ENCODE results near the gene RHPN2.

The RHPN2 gene

DNA sequence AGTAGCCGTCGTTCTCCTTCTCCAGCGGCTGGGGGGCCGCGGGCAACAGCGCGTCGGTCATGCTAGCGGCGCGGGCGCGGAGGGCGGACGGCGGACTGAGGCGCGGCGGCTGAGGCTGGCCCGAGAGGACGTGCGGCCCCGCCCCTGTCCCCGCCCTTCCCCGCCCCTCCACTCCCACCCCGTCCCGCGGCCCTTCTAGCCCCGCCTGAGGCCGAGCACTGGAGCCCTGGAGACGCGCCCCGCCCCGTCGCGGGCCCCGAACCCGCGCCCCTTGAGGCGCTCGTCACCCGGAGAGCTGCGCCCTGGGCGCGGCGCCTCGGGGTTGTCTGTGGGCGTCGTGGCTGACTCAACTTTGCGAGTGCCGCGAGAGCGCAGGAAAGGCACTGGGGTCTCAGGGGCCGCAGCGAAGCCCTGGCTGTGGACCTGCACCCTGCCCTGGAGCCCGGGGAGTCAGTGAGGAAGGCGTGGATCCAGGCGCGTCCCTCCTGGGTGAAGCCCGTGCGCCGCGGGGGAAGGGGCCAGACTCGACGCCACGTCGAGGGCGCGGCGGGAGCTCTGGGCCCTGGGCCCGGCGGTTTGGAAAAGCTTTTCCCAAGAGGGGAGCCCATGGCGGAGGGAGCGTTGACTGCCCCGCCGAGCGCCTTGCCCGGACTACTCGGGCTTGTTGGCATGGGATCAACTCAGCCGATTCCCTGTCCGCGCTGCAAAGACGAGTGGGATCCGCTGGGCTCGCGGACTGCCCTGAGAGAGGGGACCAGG is at the start of gene RHPN2:
TSS of gene RHPN2 (minus strand) at position 97 of the 759 bp plus-strand sequence. CDS start at position 61, 36 bp downstream.
- DNase-seq, result peak; percentile 71

- DNase-seq, result no peak
Observed at GRCh38 chr19:33114312-33114711, 49.6 kb upstream of the RHPN2 start.

DNA sequence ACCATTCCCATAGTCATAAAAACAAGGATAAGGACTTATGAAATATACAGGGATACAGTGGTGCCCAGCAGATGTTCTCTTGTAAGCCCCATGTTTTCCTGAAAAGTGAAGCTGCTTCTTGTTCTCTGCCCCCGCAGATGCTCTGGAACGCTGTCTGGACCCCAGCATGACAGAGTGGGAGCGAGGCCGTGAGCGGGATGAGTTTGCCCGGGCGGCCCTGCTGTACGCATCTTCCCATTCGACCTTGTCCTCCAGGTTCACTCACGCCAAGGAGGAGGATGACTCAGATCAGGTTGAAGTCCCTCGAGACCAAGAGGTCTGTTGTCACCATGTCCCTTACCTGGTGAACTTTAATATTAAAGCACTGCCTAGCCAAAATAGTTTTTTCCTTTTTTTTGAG is 46.9 kb upstream of the RHPN2 start:
- no peak for DNase-seq

DNA sequence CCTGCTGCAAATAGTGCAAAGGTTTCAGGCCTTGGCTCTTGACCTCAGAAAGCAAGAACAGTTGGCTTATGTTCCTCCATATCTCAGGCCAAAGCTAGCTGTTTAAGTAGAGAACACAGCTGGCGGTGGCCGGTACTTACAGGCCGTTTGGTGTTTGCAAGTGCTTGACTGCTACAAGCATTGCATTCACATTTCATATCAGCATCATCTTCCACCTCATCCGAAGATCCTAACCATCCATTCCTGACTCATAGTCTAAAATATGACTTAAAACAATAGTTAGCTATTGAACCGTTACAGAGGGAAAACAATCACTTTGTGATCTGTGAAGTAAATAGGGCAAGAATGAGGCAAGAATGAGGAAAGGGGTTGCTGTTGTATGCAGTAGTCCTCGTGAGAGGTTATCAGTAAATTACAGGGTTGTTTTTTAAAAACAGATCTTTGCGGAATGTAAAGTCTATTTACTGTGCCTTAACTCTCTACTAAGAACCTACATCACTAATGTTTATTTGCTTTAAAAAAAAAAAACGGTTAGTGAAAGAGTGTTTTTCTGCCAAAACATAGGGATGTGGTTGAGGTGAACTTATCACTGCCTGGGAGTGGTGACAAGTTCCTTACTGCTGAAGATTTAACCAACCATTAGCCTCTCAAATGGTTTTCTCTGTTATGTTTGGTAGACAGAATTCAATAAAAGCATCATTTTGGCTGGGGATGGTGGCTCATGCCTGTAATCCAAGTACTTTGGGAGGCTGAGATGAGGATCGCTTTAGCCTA is 45.6 kb upstream of the RHPN2 start:
- no peak for DNase-seq

DNA sequence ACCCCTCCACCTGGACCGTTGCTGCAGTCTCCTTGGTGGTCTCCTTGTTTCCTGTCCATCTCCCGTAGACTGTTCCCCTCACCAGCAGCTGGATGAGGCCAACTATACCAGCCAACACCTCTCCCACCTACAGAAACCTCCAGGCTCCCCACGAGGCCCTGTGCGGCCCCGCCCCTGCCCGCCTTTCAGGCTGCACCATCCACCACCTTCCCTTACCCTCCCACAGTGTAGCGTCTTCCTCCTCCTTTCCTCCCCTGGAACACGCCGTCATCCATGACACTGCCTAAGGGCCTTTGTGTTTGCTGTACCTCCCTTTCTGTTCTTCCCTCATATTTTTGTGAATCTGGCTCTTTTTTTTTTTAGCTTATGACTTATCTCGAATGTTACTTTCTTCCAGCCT is 43.5 kb upstream of the RHPN2 start:
- DNase-seq, result no peak

DNA sequence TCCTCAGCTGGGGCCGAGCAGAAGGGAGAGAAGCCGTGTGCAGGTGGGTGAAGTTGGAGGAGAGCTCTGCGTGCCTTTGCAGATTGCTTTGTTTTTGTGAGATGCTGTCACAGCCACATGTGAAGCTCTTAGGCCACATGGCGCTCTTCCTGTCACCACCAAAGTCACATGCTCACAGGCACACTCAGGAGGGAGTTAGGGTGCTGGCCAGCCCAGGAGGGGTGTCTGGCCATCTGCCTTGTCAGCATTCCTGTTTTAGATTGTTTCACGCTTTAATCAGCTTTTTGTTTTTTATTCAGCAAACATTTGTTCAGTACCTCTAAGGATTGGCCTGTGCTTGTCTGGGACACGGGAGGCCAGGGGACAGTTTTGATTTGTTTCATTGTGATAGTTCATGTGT is 38.2 kb upstream of the RHPN2 start:
- no peak for DNase-seq

DNA sequence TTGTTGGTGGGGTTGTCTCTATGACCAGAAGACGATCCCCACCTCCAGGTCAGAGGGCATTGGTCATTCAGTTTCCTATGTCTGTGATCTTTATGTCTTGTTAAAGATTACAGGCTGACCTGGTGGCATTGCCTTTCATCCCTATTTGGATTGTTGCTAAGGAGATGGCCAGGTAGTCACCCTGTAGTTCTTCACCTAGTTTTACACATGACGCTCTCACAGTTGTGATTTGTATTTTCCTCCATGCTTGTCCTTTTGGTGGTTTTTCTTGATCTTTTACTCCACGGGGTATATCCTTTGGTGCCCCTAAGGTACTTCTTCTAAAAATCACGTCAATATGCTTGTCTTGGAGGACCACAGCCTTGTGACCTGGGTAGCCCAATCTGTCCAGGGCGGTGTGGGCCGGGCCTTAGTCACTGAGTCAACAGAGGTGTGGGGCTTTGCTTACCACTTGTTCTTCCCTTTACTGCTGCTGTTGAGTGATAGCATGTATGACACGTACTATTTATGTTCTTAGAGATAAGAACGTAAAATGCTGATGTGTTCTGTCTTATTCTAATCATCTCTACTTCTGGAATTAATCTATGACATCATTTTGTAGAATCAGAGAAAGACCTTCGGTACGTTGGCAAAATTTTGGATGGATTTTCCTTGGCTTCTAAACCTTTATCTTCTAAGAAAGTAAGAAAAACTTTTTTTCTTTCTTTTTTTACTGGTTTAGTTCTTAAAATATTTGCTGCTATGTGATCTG is 36.4 kb upstream of the RHPN2 start:
- DNase-seq, result no peak

- no peak for DNase-seq
Observed at GRCh38 chr19:33098055-33098534, 33.4 kb upstream of the RHPN2 start.

DNA sequence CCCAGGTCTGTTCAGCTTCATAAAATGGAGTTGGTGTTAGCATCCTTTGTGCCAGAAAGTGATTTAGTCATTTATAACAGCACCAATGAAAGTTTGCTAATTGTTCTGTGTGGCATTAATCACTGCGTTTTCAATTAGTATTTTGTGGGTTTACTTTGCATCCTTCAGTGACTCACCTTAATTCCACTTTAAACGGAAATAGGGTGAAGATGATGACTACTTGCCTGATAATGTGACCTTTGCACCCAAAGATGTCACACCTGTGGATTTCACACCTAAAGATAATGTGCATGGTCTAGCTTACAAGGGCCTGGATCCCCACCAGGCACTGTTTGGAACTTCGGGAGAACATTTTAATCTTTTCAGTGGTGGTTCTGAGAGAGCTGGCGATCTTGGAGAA is 31.3 kb upstream of the RHPN2 start:
- no peak for DNase-seq

DNA sequence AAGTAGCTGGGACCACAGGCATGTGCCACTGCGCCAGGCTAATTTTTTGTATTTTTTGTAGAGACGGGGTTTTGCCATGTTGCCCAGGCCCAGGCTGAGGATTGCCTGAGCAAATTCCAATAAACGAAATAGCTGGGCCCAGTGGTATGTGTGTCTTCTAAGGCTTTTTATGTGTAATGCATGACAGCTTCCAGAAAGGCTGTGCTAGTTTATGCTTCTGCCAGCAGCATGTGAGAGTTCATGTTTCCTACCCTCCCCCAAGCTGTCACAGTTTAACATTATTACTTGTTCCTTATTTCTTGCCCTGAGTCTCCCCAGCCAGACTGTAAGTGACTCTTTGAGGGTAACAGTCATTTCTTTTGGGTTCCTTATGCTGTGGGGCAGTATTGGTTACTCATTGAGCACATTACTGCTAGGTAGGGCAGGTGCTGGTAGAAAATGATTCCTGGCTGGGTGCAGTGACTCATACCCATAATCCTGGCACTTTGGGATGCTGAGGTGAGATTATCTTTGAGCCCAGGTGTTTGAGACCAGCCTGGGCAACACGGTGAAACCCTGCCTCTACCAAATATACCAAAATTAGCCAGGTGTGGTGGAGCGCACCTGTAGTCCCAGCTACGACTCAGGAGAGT is 29.9 kb upstream of the RHPN2 start:
- DNase-seq, result no peak

DNA sequence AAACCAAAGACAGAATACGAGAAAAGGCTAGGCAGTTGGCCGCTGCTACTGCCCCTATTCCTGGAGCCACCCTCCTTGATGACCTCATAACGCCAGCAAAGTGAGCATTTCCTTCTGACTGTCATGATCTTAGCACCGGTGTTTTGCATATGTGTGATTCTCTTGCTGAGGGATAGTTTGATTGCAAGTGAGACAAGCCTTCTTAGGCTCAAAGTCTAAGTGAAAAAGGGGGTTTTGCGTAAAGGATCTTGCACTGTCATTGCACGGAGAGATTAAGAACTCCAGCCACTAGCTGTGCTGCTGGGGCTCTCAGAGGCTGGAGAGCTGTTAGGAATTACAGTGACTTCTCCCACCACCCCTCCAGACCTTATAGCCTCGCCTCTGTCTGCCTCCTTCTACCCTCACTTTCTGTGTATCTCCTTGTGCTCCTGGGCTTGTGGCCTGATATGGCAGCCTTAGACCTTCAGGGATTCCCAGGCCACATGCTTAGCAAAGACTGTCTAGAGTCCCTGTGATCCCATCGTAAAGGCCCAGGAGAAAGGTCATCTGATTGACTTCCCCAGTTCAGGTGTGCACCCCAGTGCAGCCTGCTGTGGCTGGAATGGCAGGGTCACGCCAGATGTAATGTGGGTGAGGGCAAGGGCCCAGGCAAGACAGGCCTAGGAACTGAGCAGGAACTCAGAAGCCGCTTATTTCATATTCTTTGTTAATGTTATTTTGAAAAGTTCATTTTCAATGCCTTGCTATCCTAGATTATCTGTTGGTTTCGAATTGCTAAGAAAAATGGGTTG is 28.9 kb upstream of the RHPN2 start:
- DNase-seq, result no peak

- no peak for DNase-seq
Observed at GRCh38 chr19:33090179-33090578, 25.5 kb upstream of the RHPN2 start.

- DNase-seq, result no peak
Observed at GRCh38 chr19:33089010-33089409, 24.3 kb upstream of the RHPN2 start.

GRCh38 chr19:33086955-33087354 is 22.3 kb upstream of the RHPN2 start:
- no peak for DNase-seq

GRCh38 chr19:33085570-33086128 is 21.0 kb upstream of the RHPN2 start:
- DNase-seq, result no peak

GRCh38 chr19:33080761-33081681 is 16.3 kb upstream of the RHPN2 start, which contains the start of gene GPATCH1:
TSS of gene GPATCH1 (plus strand) at chr19:33081181. CDS start at chr19:33081194, 13 bp downstream.
- DNase-seq, result peak; percentile 87

DNA sequence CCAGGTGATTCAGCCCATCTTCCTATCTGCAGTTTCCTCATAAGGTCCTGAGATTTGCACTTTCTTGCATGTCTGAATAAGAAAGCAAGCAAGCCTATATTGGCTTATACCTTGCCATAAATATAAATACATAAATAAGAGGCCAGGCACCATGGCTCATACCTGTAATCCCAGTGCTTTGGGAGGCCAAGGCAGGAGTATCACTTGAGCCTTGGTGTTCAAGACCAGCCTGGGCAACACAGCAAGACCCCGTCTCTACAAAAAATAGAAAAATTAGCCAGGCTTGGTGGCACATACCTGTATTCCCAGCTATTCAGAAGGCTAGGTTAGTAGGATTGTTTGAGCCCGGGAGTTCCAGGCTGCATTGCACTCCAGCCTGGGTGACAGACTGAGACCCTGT is 10.8 kb upstream of the RHPN2 start:
- DNase-seq, result no peak

- no peak for DNase-seq
Observed at GRCh38 chr19:33071887-33072286, 7.2 kb upstream of the RHPN2 start.

- no peak for DNase-seq
Observed at GRCh38 chr19:33067121-33067520, 2.4 kb upstream of the RHPN2 start.

DNA sequence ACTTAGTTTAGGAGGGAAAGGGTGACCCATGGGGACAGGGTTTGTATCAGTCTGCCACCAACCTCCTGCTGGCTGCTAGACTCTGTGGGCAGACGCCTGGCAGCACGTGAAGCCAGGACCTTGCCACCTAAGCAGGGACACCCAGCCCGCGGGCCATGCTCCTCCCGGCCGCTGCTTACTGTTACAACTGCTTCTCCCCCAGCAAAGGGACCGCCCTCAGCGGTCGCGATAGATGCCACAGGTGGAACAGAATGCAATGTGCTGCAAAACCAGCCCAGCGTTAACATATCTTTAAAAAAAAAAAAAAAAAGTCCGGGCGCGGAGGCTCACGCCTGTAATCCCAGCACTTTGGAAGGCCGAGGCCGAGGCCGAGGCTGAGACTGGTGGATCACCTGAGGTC is 1.9 kb upstream of the RHPN2 start:
- DNase-seq, result no peak

DNA sequence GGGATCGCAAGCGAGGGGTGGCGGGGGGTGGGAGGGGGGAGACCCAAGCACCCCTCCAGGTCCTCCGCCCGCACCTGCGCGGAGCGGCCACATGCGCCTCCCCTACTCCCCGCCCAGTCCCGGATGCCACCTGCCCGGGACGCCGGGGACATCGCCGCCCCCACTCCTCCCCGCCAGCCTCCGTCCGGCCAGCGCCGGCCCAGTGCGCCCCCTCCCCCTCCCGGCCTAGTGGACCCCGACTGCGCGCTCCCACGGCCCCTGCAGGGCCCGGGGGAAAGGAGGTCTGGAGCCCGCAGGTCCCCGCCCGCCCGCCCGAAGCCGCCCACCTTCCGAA is 263 bp downstream of the RHPN2 start:
- no peak for DNase-seq

All from NCI-H510A treated with DMSO at 0.1 percent for 48 hours (cell line).